Activated CD8-positive, alpha-beta memory T cell treated with anti-CD3 and anti-CD28 coated beads for 1 hour (primary cell): ENCODE results near the gene NECTIN2.
A peak's percentile ranks its signal among the peaks of the same experiment; 100 is the strongest.

ENCODE experiments used
- DNase-seq, 2 donors: peaks; one replicate each; pipeline ENCODE4 v3.0.0-alpha.2; 2020; ENCODE audit warnings: low read depth in 1 of 2; ENCODE audit errors: extremely low read depth in 1 of 2

Gene NECTIN2

GRCh38 chr19:44845612-44846454 is at the start of gene NECTIN2:
Gene NECTIN2, plus strand, starts transcription at chr19:44846297. Its CDS starts 229 bp downstream, at chr19:44846526.
- DNase-seq, result peak; percentile 24 to 52

GRCh38 chr19:44796701-44797115 is 49.4 kb upstream of the NECTIN2 start:
- DNase-seq, result no peak

GRCh38 chr19:44799627-44800346 is 46.3 kb upstream of the NECTIN2 start:
- DNase-seq, result no peak

GRCh38 chr19:44800461-44800860 is 45.6 kb upstream of the NECTIN2 start:
- DNase-seq, result peak; percentile 46 to 76

- no peak for DNase-seq
Measured at GRCh38 chr19:44803442-44804428, 42.4 kb upstream of the NECTIN2 start.

GRCh38 chr19:44806291-44806690 is 39.8 kb upstream of the NECTIN2 start:
- no peak for DNase-seq

GRCh38 chr19:44807162-44807561 is 38.9 kb upstream of the NECTIN2 start:
- DNase-seq, result no peak

- no peak for DNase-seq
Measured at GRCh38 chr19:44807652-44808462, 38.2 kb upstream of the NECTIN2 start.

- DNase-seq, result no peak
Measured at GRCh38 chr19:44808463-44809371, 37.4 kb upstream of the NECTIN2 start, which contains the start of gene BCAM. Gene BCAM, plus strand, starts transcription at chr19:44809103. Its CDS starts 22 bp downstream, at chr19:44809125.

- no peak for DNase-seq
Measured at GRCh38 chr19:44809577-44810233, 36.4 kb upstream of the NECTIN2 start.

GRCh38 chr19:44810234-44811121 is 35.6 kb upstream of the NECTIN2 start:
- no peak for DNase-seq

- DNase-seq, result no peak
Measured at GRCh38 chr19:44811122-44811419, 35.0 kb upstream of the NECTIN2 start.

- no peak for DNase-seq
Measured at GRCh38 chr19:44812142-44812718, 33.9 kb upstream of the NECTIN2 start.

GRCh38 chr19:44813070-44813840 is 32.8 kb upstream of the NECTIN2 start:
- DNase-seq, result no peak

- no peak for DNase-seq
Measured at GRCh38 chr19:44813841-44814470, 32.1 kb upstream of the NECTIN2 start.

GRCh38 chr19:44814517-44814916 is 31.6 kb upstream of the NECTIN2 start:
- no peak for DNase-seq
